ENCODE data around the gene BCL2L15. TPM values are rescaled to one million over a fixed set of nuclear protein-coding genes. Genes with fewer than 3 reads are reported as not detected.

BCL2L15 gene
- total RNA-seq, 1 donor from 2014 or later: 1.8 TPM

GRCh38 chr1:113872219-113872935, 15.0 kb downstream of the BCL2L15 start:
- no peak for DNase-seq
- Mint-ChIP-seq H3K4me3 (ENCODE audit: unreplicated experiment) (no peak overlapping the region), H3K36me3 (ENCODE audit: unreplicated experiment) (no peaks in the 10 kb centered on the region), H3K27ac (ENCODE audit: unreplicated experiment) (no peak overlapping the region), H3K27me3 (ENCODE audit: unreplicated experiment) (no peaks in the 10 kb centered on the region), H3K9me3 (ENCODE audit: unreplicated experiment) (no peaks in the 10 kb centered on the region), H3K4me1 (ENCODE audit: low read depth, unreplicated experiment) (no peaks in the 10 kb centered on the region)
- TF ChIP-seq CTCF (IDR thresholded peaks at IDR 0.05; ENCODE audit: partially characterized antibody, unreplicated experiment): no peak

DNA sequence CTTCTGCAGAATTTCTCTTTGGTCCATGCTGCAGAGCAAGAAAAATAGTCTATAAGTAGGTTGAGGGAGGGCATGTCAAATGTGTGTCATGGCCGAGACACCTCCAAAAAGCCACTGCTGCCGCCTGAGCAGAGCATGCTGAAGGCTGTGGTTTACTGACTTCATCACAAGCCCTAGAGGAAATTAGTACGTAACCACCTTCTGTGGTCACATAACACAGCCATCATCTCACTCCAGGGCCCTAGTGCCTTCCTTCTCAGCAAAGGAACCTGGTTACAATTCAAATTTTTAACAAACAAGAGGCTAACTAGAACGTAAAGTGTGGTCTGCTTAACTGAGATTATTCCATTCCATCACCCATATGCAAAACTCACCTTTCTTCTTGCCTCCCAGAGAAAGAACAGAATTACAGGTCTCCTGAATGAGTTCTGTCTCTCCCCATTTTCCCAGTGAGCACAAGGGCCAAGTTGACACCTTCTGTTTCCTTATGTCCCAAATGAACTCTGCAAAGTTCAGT, 15.7 kb downstream of the BCL2L15 start, which contains the start of gene PTPN22:
TSS of gene PTPN22 (minus strand) at position 116 of the 517 bp plus-strand sequence.
- H3K4me3 Mint-ChIP-seq (ENCODE audit: unreplicated experiment): no peak within 1 kb of the TSS
- no peak for DNase-seq

DNA sequence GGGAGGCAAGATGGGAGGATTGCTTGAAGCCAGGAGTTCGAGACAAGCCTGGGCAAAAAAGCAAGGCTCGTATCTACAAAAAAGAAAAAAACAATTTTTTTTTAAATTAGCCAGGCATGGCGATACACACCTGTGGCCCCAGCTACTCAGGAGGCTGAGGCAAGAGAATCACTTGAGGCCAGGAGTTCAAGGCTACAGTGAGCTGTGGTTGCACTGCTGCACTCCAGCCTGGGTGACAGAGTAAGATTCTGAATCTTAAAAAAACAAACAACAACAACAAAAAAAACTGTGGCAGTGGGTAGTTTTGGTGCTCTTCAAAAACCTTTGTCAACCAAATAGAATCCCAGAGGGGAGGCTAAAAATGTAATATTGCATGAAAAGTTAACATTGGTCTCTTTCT, 16.6 kb downstream of the BCL2L15 start:
- Mint-ChIP-seq H3K4me1 (ENCODE audit: low read depth, unreplicated experiment) (no peaks in the 10 kb centered on the region), H3K9me3 (ENCODE audit: unreplicated experiment) (no peaks in the 10 kb centered on the region), H3K36me3 (ENCODE audit: unreplicated experiment) (no peaks in the 10 kb centered on the region), H3K27ac (ENCODE audit: unreplicated experiment) (no peak overlapping the region), H3K4me3 (ENCODE audit: unreplicated experiment) (no peak overlapping the region), H3K27me3 (ENCODE audit: unreplicated experiment) (no peaks in the 10 kb centered on the region)
- no peak for DNase-seq
- TF ChIP-seq CTCF (IDR thresholded peaks at IDR 0.05; ENCODE audit: partially characterized antibody, unreplicated experiment): no peak

More for the DNA sequence above, 15.7 kb downstream of the BCL2L15 start, which contains the start of gene PTPN22:
- Mint-ChIP-seq H3K36me3 (ENCODE audit: unreplicated experiment) (no peaks in the 10 kb centered on the region), H3K27ac (ENCODE audit: unreplicated experiment) (no peak within 1 kb of the TSS), H3K9me3 (ENCODE audit: unreplicated experiment) (no peaks in the 10 kb centered on the region), H3K27me3 (ENCODE audit: unreplicated experiment) (no peaks in the 10 kb centered on the region), H3K4me1 (ENCODE audit: low read depth, unreplicated experiment) (no peaks in the 10 kb centered on the region)
- no peak for TF ChIP-seq CTCF (IDR thresholded peaks at IDR 0.05; ENCODE audit: partially characterized antibody, unreplicated experiment)

- H3K4me1 Mint-ChIP-seq (ENCODE audit: low read depth, unreplicated experiment): no peaks in the 10 kb centered on the region
- no peak for TF ChIP-seq CTCF (IDR thresholded peaks at IDR 0.05; ENCODE audit: partially characterized antibody, unreplicated experiment)
- H3K27me3 Mint-ChIP-seq (ENCODE audit: unreplicated experiment): no peaks in the 10 kb centered on the region
- DNase-seq: no peak
- no peaks in the 10 kb centered on the region for H3K9me3 Mint-ChIP-seq (ENCODE audit: unreplicated experiment)
- no peak overlapping the region for H3K4me3 Mint-ChIP-seq (ENCODE audit: unreplicated experiment)
- H3K36me3 Mint-ChIP-seq (ENCODE audit: unreplicated experiment): no peaks in the 10 kb centered on the region
- H3K27ac Mint-ChIP-seq (ENCODE audit: unreplicated experiment): no peak overlapping the region
These were observed 18.8 kb downstream of the BCL2L15 start for GRCh38 chr1:113868387-113869083.

DNA sequence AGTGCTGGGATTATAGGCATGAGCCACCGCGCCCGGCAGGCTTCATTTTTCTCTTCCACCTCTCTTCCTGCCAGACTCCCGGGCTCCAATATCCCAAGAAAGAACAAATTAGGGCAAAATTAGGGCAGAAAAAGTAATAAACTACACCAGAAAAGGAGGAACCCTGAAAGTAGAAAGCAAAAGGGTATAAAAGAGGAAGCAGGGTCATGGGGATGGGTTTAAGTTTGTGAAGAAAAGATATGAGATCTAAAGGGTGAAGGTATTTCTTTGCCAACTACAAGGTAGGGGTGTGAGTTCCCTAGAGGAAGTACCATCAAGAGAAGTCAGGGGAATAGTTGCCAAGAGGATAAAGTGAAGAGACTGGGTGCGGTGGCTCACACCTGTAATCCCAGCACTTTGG, 25.7 kb downstream of the BCL2L15 start:
- no peak for TF ChIP-seq CTCF (IDR thresholded peaks at IDR 0.05; ENCODE audit: partially characterized antibody, unreplicated experiment)
- Mint-ChIP-seq H3K4me1 (ENCODE audit: low read depth, unreplicated experiment) (no peaks in the 10 kb centered on the region), H3K36me3 (ENCODE audit: unreplicated experiment) (no peaks in the 10 kb centered on the region), H3K4me3 (ENCODE audit: unreplicated experiment) (no peak overlapping the region), H3K27me3 (ENCODE audit: unreplicated experiment) (peaks cover 4% of the 10 kb centered on the region), H3K9me3 (ENCODE audit: unreplicated experiment) (no peaks in the 10 kb centered on the region), H3K27ac (ENCODE audit: unreplicated experiment) (no peak overlapping the region)
- DNase-seq: no peak
